Renal pelvis (tissue), 4 donors: ENCODE data around the gene VPS8. TPM values are rescaled to one million over a fixed set of nuclear protein-coding genes. Genes with fewer than 3 reads are reported as not detected.

Source experiments
- DNase-seq: peaks from one replicate; pipeline ENCODE4 v3.0.0-alpha.2; 2013
- polyA plus RNA-seq, 3 donors: library from polyadenylated mRNA; unstranded; fragments of 120-200 nt; gene quantifications; one replicate each; pipeline ENCODE4 v1.2.1, GENCODE V29; 2013; ENCODE audit not compliant: insufficient read length in 3 of 3

The VPS8 gene
- polyA plus RNA-seq, 3 donors = 36.2 to 52.4 (median 48.2) TPM

GRCh38 chr3:185081521-185081920 is 269.6 kb downstream of the VPS8 start:
- DNase-seq = no peak

- no peak for DNase-seq
Measured at GRCh38 chr3:185082149-185082548, 270.2 kb downstream of the VPS8 start.

DNA sequence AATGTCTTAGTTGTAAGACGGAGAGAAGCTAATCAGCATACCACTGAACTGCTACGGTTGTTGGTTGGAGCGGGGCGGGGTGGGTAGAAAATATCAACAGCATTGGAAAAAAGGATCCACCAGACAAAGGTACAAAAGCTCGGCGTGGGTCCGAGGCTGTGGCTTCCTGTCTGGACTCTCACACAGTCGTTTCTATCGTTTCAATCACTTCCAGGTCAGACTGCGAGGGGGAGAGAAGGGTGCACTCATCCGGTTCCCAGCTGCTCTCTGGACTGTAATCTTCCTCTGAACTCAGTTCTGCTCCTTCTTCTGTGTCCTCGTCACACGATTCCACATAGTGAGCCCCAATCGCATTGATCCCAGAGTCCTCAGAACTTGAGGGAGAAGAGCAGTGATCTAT is 270.9 kb downstream of the VPS8 start:
- no peak for DNase-seq

- no peak for DNase-seq
Measured at GRCh38 chr3:185084402-185084801, 272.4 kb downstream of the VPS8 start.

DNA sequence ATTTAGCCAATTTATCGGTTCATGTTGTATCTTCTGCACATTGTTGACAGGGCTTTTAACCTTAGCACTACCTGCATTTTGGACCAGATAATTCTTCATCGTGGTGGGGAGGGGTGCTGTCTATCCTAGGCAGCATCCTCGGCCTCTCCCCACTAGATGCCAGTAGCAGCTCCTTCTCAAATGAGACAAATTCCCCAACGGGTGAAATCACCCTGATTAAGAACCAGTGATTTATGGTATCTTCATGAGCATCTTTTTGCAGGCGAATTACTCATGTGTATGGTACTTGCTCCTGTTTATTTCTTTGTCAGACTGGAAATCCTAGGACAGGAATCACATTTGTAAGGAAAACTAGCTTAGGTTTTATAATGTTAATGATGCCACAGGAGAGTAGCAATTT is 272.9 kb downstream of the VPS8 start:
- DNase-seq = no peak

DNA sequence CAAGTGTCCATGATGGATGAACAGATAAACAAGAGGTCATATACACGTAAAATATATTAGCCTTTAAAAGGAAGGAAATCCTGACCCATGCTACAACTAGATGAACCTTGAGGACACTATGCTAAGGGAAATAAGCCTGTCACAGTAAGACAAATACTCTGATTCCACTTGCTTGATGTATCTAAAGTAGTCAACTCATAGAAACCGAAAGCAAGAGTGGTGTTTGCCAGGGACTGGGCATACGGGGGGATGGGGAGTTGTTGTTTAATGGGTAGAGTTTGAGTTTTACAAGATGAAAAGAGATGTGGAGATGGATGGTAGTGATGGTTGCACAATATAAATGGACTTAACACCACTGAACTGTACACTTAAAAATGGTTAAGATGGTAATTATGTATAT is 275.5 kb downstream of the VPS8 start:
- no peak for DNase-seq

DNA sequence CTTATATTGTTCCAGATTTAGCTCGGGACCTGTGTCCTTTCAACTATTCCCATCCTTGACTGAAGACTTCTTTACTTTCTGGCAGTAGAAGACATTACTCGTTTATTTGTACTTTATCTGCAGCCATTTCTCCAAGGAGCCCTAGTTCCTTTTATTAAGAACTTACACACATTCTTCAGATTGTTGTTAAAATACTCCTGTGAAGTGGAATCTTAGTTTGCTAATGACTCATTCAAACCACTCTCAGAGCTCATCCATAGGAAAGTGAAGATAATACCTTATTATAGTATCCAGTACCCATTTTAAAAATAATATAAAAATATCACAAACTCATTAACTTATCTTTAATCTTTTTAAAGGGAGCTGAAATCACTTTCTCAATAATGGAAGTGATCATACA is 277.4 kb downstream of the VPS8 start:
- DNase-seq = no peak

- DNase-seq = no peak
Measured at GRCh38 chr3:185089751-185090150, 277.8 kb downstream of the VPS8 start.

DNA sequence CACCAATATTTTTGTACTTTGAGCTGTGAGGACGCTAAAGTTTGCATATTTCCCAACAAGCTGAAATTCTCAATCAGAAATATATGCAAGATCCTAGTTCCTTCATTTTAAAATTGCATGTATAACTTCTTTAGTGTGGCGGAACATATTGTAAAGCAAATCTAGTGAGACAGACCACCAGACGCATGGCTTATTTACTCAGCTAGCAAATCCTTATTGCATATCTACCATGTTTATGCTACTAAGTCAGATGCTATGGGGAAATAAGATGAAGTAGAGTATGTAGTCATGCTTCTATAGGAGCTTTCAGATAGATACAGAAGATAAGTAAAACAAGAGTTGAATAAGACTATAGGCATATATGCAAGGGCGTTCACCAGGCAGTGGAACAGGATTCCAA is 278.8 kb downstream of the VPS8 start:
- no peak for DNase-seq

DNA sequence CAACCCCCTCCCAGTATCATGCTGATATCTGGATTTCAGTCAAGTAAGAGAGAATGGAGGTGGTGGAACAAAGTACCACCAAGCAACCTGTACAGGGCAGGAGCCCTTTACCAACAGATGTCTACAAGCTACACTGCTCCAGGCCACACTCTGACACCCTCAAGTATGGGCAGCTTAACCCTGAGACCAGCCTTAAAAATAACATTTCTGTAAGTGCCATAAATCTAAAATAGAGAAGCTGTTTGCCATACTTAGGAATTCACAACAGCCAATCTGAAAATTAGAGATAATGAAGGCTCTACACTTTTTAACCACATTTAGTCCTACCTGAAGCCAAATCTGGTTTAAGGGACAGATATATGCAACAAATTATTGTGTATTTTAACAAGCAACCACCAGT is 281.1 kb downstream of the VPS8 start:
- DNase-seq = no peak

DNA sequence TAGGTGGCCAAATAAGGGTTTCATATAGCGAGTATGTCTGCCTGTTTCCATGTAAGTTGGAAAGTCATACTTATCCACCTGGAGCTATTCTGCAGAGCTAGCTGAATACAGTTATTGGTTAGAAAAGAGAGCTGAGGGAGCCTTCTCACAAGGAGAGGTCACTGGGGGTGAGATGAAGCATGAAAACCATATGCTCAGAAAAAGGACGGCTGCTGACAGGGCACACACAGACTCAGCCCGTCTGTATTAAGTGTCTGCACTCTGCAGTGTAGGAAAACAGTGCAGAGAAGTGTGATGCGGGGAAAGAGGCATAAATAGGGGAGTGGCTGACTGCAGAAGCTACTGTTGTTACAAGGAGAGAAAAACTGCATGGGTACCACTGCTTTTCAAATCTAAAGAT is 282.7 kb downstream of the VPS8 start:
- no peak for DNase-seq

Other genes with a start within 250 kb of the VPS8 start
- 100 to 1,000 TPM in 1 of 3 donors, 10 to 100 TPM in 2; 85.7 to 100 (median 91.1) TPM for gene MAGEF1, start 100.1 kb upstream of the VPS8 start, polyA plus RNA-seq